ENCODE data around the gene KIRREL3.

KIRREL3 gene

GRCh38 chr11:126534141-126534805, 466.3 kb downstream of the KIRREL3 start:
- no peak overlapping the region for H3K27ac ChIP-seq
- TF ChIP-seq CTCF (conservative IDR thresholded peaks at IDR 0.05): no peak

- H3K27ac ChIP-seq: no peak overlapping the region
- no peak for TF ChIP-seq CTCF (conservative IDR thresholded peaks at IDR 0.05)
Observed at GRCh38 chr11:126533560-126533959, 467.0 kb downstream of the KIRREL3 start.

GRCh38 chr11:126530416-126530815, 470.2 kb downstream of the KIRREL3 start:
- TF ChIP-seq CTCF (conservative IDR thresholded peaks at IDR 0.05): no peak
- H3K27ac ChIP-seq: no peak overlapping the region

- TF ChIP-seq CTCF (conservative IDR thresholded peaks at IDR 0.05): no peak
- H3K27ac ChIP-seq: no peak overlapping the region
Observed at GRCh38 chr11:126529037-126529436, 471.5 kb downstream of the KIRREL3 start.

GRCh38 chr11:126528075-126528474, 472.5 kb downstream of the KIRREL3 start:
- H3K27ac ChIP-seq: no peak overlapping the region
- TF ChIP-seq CTCF (conservative IDR thresholded peaks at IDR 0.05): no peak

- no peak overlapping the region for H3K27ac ChIP-seq
- TF ChIP-seq CTCF (conservative IDR thresholded peaks at IDR 0.05): no peak
Observed at GRCh38 chr11:126527651-126528050, 472.9 kb downstream of the KIRREL3 start.

GRCh38 chr11:126526471-126526870, 474.1 kb downstream of the KIRREL3 start:
- no peak for TF ChIP-seq CTCF (conservative IDR thresholded peaks at IDR 0.05)

More at GRCh38 chr11:126526471-126526870, 474.1 kb downstream of the KIRREL3 start:
- no peak overlapping the region for H3K27ac ChIP-seq
